M059J (cell line): Measurements from ENCODE around the gene SLC6A2. TPM values are rescaled to one million over a fixed set of nuclear protein-coding genes. Genes with fewer than 3 reads are reported as not detected.
A peak's percentile ranks its signal among the peaks of the same experiment; 100 is the strongest.

ENCODE experiments used
- DNase-seq: peaks from one replicate; pipeline ENCODE4 v3.0.0-alpha.2; 2012; ENCODE audit warnings: low read depth
- total RNA-seq: library from RNA; depleted of rRNA; stranded (reverse); fragments of >200 nt; shearing (Covaris generic); gene quantifications from 2 replicates; pipeline ENCODE4 v1.2.3, GENCODE V29; 2014

SLC6A2 gene
- total RNA-seq, 1 experiment from 2014 or later: not detected

- no peak for DNase-seq
Measured at GRCh38 chr16:55647343-55647742, 8.4 kb upstream of the SLC6A2 start.

DNA sequence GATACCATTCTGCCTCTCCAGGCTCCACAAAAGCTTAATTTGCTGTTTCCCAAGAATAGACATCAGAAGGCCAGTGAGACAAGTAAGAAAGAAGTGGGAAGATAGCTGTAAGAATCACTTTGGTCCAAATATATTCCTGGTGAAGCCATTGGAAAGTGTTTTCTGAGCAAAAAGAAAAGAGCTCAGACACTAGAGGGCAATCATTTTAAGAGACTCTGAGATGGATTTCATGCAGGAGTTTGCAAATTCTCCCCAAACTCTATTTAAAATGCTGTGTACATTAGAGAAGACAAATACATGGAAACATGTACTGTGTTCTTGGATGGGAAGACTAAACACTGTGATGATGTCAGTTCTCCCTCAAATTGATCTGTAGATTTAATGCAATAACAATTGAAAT is 8.0 kb upstream of the SLC6A2 start:
- no peak for DNase-seq

GRCh38 chr16:55651841-55652824 is 3.7 kb upstream of the SLC6A2 start:
- no peak for DNase-seq

GRCh38 chr16:55653106-55653505 is 2.7 kb upstream of the SLC6A2 start:
- DNase-seq: no peak

DNA sequence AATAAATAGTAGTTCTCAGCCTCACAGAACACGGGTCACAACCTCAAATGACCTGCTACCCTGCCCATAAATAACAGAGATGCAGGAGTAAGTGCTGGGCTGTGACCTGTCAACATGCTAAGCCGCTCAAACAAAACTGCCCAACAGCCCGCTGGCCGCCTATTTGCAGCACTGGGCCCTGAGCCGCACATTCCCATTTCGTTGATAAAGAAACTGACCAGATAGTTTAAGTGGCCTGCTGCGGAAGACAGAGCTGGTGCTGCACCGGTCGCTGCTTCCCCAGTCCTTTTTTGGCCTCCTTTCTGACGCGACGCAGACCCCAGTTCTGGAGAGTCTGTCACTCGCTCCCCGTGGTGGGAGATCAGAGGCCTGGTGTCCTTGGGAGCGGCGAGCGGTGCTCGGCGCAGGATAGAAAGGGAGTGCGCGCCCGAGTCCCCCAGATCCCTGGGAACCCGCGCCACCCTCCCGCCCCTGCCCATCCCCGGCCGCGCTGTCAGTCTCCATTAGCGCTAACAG is 349 bp upstream of the SLC6A2 start:
- DNase-seq: no peak

DNA sequence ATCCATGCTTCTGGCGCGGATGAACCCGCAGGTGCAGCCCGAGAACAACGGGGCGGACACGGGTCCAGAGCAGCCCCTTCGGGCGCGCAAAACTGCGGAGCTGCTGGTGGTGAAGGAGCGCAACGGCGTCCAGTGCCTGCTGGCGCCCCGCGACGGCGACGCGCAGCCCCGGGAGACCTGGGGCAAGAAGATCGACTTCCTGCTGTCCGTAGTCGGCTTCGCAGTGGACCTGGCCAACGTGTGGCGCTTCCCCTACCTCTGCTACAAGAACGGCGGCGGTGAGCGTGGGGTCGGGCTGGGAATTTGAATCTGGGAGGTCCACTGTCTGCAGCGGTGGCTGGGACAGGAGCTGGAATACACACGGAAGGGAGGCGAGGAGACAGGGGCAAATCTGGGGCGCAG is 904 bp downstream of the SLC6A2 start:
- no peak for DNase-seq

- DNase-seq: no peak
Measured at GRCh38 chr16:55657616-55658015, 1.8 kb downstream of the SLC6A2 start.

DNA sequence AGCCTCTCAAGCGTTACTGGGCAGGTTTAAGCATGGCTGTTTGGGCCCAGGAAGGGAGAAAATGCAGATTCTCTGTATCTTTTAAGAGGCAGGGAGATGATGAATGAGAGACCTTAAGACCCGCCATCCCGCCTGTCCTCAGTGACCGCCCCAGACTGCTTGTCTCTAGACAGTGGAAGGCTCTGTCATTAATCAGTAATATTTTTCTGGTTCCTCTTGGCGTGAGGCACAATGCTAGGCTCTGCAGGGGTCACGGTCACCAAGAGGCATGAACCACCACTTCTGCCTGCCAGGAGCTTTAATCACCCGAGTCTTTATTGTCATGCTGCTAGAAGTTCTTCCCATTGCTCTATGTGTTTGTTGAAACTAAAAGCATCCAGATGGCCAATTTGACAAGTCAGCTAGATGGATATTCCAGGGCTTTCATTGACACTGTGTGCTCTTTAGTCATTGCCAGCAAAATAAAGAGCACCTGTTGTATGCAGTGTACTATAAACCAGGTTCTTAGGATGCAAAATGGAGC is 3.2 kb downstream of the SLC6A2 start:
- no peak for DNase-seq

DNA sequence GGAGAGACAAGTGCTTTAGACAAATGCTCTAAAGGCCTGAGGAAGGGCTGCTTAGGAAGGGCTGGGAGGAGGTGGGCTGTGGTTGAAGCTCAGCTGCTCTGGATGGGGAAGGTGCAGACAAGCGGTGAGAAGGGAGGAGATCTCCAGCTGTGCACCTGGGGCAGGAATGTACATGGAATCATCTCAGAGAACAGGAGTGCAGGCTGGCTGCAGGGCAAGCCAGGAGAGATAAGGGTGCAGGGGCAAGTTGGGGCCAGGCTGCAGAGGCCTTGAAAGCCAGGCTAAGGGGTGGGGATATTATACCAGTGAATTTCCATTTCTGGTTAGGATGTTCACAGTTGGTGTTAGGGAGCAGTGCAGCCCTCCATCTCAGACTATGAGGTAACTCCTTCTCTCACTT is 4.2 kb downstream of the SLC6A2 start:
- DNase-seq: no peak

- DNase-seq: no peak
Measured at GRCh38 chr16:55660828-55661227, 5.0 kb downstream of the SLC6A2 start.

DNA sequence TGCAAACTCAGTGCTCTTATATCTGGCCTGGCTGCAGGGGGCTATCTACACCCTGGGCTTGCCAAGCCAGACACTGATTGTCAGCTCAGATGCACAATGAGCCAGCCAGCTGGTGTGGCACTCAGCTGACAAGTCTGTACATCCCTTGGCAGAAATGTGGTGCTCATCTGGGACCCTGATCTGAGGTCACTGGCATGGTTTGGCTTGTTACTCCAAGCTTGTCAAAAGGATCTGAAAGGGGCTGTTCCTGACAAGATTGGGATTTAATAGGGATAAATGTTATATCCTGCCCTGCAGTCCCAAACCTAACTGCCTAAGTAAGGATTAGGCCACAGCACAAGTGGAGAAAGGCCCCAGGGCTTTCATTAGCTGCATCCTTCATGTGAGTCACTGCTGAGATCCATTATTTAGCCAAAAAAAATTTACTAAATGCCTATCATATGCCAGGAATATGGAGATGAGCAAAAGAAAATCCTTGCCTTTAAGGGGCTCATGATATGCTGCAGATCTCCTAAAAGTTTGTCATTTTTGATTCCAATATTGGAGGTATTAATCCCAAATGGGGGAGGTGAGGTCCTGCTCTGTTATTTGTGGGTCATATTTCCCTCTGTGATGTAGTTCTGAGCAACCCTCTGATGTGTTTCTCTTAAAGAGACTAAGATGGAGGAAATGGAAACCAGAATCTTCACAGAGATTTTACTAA is 6.3 kb downstream of the SLC6A2 start:
- DNase-seq: peak; percentile 85

GRCh38 chr16:55662644-55663031 is 6.8 kb downstream of the SLC6A2 start:
- peak; percentile 34 for DNase-seq

DNA sequence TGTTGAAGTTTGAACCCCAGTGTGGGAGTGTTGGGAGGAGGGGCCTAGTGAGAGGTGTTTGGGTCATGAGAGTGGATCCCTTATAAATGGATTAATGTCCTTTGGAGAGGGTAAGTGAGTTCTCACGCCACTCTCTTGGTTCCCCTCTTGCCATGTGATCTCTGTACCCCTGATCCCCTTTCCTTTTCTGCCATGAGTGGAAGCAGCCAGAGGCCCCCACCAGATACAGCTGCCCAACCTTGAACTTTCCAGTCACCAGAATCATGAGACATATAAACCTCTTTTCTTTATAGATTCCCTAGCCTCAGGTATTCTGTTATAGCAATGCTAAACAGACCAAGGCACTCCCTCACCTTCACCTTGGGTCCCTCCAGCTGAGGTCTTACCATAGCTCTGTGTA is 7.4 kb downstream of the SLC6A2 start:
- DNase-seq: no peak

DNA sequence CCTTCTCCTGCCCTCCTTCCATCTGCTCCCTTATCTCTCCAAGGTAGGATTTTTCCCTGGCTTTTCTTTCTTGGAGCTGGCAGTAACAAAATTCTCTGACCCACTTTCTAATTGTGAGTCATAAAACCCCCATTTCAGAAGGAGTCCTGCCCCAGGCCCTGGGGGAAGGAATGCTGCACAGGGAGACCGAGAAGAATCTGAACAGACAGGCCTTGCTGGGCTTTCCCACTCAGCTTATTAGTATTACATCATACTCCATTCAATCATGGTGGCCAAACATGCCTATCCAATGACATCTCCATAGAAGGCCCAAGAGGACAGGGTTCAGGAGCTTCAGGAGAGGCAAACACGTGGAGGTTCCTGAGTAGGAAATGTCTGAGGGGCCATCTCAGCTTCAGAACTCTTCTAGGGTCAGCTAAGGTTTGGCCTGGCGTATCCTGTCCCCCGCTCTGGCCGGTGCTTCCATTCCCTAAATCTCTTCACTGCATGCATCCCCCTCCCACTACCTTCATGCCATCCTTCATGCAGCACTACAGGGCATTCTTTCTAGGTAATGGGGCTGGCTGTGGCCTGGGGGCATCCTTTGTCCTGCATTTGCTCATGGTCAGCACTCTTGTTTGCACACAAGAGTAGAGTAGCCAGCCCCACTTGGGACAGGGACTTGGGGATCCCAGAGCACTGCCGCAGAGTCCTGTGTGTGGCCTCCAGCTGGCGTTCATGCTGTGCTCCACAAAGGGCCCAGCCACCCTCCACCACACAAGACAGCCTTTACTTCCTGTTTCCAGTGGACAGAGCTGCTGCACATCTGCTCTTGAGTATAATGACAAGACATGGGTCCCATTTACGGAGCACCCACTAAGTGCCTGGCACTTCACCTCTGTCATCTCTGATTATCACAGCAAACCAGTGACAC is 8.2 kb downstream of the SLC6A2 start:
- DNase-seq: peak; percentile 82

- DNase-seq: no peak
Measured at GRCh38 chr16:55664786-55665407, 9.1 kb downstream of the SLC6A2 start.

- no peak for DNase-seq
Measured at GRCh38 chr16:55665511-55665910, 9.7 kb downstream of the SLC6A2 start.

GRCh38 chr16:55666012-55666411 is 10.2 kb downstream of the SLC6A2 start:
- no peak for DNase-seq

GRCh38 chr16:55667753-55668152 is 12.0 kb downstream of the SLC6A2 start:
- no peak for DNase-seq

GRCh38 chr16:55668340-55669281 is 12.8 kb downstream of the SLC6A2 start:
- peak; percentile 96 for DNase-seq
